Activated naive CD4-positive, alpha-beta T cell treated with Interleukin-2 at 50 U/mL for 16 hours (primary cell): ENCODE results near the gene TP73.

Source experiments
- DNase-seq: peaks from one replicate; pipeline ENCODE4 v3.0.0-alpha.2; 2020

Gene TP73

DNA sequence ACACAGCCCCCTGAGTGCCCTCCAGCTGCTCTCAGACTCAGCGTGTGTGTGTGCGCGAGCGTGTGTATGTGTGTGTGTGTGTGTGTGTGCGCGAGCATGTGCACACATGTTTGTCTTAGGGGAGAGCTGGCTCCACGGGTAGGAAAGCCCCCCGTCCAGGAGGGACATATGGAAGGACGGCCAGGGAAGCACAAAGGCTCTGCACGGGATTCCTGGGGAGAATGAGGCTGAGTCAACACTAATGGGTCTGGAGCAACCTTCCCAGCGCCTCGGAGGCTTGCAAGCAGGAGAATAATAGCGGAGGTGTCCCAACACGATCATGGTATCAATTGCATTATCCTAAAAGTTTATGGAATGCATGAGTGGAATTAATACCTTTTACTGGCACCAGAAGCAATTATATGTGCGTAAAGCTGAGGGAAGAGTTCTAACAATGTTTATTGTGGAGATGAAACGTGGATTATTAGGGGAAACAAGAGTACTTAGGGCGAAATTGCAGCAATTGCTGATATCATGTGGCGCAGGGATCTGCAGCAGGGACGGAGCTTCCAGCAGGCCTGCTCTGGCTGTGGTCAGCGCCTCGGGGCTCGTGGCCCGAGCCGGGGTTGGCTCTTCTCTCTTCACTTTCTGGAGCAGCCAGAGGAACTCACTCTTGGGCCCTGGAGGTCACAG, 59.6 kb downstream of the TP73 start:
- DNase-seq = no peak

DNA sequence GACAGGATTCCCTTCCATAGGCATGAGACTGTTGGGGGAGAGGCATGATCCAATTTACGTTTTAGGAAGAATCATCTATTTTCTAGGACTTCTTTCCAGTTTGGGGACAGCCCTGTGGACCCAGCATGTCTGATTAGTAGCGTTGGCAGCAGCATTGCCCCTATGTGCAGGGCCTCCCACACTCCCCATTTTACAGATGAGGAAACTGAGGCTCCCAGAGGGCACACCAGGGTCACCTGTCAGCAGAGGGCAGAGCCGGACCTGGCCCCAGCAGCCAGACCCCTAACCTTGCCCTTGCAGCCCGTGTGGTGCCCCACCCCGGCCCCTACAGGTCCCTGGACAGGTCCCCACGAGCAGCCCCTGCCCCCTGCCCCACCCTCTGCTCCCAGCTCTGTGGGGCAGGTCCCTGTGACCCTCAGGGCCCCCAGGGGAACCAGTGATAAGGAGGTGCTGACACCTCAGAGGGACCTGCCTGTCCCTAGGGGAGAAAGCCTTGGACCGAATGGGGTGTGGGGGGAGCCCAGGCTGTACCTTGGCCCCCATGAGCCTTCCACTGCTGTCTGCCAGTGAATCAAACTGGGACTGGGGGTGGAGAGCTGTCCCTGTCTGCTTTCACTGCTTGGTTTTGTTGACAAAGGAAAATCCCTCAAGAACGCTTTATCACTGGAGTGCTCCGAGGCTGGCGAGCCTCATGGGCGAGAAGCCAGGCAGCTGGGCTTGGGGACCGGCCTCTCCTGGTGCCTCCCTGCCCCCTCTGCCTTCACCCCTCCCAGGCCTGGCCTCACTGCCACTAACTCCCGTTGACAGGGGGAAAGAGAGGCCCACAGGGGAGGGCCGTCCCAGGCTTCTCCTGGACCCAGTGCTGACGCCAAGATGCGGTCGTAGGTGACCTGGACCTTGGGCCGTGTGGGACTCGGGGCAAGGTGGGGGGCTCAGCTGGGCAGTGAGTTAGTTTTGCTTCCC, 60.5 kb downstream of the TP73 start:
- DNase-seq = no peak

DNA sequence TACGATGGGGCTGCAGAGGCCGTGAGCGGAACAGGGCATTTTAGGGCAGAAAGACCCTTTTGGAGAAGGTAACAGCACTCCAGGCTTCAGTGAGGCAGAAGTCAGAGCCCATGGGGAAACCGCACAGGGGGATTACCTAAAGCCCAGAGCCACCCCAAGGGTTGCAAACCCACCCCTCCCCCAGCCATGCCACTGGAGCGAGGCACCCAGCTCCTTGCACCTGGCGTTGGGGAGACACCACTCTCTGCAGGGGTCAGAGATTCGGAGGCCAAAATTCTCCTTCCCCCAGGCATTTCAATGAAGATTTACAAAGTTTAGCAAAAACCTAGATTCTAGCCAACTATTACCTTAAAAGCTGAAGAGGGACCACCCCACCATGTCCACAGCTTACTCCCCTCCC, 61.5 kb downstream of the TP73 start:
- DNase-seq = no peak

DNA sequence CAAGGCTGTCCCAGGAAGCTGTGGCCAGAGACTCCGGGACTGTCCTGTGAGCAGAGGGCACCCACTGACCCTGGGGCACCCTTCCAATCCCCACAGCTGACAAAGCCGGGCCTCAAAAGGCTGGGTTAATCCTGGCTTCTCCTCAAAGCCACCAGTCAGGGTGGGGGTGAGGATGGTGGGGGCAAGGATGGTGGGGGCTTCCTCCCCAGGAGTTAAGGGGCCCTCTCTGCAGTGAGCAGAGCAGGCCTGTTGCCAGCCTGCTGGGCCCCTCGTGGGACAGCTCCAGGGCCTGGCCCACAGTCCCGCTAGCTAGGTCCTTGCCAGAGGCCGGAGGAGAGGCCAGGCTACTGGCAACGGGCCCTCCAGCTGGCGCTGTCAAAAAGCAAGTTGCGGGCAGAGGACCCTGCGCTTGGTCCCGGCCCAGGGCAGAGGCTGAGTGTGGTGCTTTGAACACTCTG, 62.0 kb downstream of the TP73 start:
- DNase-seq = no peak

DNA sequence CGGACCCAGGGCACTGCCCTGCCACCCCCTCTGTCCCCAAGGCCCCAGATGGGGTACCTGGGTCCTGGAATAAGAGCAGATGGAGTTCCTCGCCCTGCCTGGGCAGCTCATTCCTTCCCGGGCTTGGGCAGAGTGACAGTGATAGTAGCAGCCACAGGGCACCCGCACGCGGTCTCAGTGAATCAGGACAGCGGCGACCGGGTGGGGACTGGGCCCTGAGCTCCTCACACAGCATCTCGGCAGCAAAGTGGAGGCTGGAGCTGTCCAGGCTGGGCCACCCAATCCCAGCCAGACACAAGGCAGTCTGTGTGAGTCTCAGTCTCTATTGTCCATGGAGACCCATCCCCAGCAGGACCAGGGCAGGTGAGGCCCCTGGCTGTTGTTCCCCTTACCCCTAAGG, 62.5 kb downstream of the TP73 start:
- no peak for DNase-seq

DNA sequence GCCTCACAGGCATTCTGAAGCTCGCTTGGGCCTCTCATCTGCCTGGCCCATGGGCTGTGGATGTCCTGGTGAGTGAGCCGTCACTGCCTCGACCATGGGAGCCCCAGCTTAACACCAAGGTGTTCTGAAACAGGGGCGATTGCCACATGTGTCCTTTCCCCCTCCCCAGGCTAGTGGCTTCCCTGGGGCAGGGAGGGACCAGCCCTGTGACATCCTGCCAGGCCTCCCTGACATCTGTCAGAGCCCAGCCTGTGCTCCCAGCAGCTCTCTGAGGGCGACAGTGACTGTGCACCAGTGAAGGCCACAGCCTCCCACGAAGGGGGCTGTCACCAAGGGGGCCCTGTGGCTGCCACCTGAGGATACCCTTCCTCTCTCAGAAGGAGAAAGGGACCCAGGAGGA, 64.0 kb downstream of the TP73 start:
- no peak for DNase-seq

DNA sequence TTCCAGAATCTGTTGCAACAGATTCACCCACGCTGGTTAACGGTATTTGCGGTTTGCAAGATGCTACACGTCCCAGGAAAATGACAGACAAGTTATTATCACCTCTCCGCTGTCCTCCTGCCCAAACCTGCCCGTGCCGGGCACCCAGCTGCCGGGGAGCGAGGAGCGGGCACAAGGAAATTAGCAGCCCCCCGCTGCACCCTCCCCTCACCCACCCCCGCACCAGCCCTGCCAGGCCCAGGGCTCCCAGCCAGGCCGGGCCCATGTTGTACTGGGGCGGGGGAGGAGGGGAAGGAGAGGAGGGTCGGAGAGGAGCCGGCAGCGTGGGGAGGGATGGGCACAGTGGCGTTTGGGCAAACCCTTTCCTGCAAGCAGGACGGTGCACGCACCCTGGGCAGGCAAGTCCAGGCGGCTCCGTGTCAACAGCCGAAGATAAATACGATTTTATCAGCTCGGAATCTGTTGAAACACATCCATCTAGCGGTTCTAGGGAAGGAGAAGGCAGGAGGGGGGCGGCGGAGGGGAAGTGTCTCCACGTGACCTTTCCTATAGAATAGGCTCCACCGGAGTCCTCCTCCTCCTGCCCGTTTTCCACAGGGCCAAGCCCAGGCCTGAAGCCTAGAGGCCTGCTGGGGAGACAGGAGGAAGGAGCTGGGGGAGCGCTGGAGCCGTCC, 64.9 kb downstream of the TP73 start:
- no peak for DNase-seq

DNA sequence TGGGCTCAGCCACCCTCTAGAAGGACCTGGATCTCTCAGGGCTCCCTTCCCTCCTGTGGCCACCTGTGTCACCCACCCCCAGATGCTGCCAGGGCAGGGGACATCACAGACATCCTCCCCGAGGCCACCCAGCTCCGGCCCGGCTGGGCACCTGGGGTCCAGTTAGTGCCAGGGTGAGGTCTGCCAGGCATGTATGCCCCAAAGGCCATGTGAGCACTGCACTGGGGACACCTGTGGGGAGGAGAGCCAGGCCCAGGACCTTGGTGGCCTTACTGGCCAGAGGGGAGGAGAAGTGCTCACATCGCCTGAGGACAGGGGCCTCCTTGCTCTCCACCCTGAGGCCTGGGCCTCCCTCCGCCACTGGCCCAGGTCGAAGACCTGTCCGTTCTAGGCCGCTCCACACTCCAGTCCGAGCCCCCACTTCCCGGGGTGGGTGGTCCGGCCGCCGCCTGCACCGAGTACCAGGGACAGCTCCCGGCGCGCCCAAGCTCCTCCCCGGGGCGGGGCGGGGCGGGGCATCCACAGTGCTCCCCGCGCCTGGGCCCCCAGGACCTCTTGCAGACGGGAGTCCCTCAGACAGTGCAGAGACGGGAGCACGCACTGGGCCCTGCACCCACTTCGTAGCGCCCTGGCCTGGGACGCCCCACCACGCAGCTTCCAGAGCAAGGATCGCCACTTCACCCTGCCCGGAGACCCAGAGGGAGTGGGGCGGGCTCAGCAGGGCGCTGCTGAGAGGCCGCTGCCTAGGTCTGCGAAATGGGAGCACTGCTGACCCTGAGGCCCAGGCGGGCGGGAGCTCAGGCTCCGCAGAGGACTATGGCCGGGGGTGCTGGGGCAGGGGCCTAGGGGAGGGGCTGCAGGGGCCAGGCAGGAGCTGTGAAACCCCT, 65.6 kb downstream of the TP73 start:
- peak; percentile 7 for DNase-seq

DNA sequence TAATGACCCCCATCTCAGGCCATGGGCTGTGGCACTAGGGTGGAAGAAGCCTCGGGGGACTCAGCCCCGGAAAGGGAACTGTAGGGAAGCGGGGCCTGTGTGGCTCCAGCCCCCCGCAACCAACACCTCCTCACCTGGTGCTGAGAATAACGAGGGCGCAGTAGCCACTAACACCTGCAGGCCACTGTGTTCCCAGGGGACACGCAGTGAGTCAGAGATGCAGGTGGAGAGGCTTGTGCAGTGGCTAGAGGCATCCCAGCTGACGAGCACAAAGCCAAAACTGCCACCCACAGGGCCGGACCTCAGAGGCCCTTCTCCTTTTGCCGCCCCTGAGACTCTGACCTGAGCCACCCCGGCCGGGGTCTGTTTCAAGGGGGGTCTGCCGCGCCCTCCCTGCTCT, 66.4 kb downstream of the TP73 start:
- DNase-seq = no peak

DNA sequence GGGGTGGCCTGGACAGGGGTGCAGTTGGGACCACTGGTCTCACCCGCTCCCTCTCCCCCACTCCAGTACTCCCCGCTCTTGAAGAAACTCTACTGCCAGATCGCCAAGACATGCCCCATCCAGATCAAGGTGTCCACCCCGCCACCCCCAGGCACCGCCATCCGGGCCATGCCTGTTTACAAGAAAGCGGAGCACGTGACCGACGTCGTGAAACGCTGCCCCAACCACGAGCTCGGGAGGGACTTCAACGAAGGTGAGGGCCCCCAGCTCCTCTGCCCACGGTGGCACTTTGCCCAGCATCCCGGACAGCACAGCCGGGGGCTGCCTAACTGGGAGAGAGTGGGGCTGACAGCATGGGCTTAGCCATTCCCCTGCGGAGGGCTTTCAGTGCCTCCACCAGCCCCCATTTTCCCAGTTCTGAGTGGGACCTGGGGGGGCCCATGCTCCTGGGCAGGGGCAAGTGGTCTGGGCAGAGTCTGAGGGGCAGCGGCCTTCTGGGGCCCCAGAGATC, 69.7 kb downstream of the TP73 start:
- DNase-seq = no peak

DNA sequence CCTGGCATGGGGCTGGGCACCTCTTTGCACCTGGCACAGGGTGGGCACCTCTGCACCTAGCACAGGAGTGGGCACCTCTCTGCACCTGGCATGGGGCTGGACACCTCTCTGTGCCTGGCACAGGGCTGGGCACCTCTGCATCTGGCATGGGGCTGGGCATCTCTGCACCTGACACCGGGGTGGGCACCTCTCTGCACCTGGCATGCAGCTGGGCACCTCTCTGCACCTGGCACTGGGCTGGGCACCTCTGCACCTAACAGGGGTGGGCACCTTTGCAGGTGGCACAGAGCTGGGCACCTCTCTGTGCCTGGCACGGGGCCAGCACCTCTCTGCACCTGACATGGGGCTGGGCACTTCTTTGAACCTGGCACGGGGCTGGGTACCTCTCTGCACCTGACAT, 70.5 kb downstream of the TP73 start:
- no peak for DNase-seq

DNA sequence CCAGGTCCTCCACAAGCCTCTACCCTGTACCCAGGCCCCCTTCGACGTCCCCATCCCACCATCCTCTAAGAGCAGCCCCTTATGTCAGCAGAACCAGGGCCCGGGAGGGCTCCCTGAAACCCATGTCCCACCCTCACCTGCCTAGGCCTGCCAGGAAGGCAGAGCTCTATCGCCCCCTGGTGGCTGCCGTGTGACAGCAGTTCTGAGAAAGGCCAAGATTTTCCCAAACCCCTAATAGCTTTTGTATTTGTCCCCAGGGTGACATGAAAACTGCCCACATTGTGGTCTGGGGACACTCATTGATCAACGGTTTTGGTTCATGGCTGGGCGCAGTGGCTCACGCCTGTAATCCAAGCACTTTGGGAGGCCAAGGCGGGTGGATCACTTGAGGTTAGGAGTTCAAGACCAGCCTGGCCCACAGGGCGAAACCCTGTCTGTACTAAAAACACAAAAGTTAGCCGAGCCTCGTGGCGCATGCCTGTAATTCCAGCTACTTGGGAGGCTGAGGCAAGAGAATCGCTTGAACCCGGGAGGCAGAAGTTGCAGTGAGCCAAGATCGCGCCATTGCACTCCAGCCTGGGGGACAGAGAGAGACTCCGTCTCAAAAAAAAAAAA, 72.2 kb downstream of the TP73 start:
- peak; percentile 77 for DNase-seq

DNA sequence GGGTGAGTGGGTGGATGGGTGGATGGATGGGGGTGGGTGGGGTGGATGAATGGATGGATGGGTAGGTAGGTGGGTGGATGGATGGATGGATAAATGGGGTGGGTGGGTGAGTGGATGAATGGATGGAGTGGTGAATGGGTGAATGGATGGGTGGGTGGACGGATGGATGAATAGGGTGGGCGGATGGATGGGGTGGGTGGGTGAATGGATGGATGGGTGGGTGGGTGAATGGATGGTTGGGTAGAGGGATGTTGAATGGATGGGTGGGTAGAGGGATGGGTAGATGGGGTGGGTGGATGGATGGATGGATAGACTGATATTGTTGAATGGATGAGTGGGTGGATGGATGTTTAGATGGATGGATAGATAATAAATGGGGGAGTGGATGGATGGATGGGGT, 73.0 kb downstream of the TP73 start:
- no peak for DNase-seq

DNA sequence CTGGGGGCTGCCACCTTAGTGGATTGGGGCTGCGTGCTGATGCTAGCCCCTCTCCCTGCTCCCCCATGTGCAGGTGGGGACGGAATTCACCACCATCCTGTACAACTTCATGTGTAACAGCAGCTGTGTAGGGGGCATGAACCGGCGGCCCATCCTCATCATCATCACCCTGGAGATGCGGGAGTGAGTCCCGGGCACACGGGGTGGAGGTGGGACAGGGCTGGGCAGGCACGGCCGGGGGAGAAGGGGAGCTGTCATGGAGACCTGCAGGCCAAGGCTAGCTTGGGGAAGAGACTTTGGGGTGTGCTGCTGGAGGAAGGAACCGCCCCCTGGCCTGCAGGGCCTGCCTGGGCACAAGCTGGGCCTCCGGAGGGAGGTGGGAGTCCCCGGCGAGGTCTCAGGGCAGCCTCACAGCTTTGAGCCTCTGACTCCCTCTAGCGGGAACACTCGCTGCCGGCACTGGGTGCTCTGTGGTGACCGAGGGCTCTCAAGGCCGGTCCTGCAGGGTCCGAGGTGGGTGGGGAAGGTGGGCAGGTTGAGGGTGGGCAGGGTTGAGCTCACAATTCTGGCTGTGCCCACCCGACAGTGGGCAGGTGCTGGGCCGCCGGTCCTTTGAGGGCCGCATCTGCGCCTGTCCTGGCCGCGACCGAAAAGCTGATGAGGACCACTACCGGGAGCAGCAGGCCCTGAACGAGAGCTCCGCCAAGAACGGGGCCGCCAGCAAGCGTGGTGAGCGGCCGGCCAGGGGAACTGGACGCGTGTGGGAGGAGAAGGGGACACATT, 74.9 kb downstream of the TP73 start:
- peak; percentile 19 for DNase-seq

DNA sequence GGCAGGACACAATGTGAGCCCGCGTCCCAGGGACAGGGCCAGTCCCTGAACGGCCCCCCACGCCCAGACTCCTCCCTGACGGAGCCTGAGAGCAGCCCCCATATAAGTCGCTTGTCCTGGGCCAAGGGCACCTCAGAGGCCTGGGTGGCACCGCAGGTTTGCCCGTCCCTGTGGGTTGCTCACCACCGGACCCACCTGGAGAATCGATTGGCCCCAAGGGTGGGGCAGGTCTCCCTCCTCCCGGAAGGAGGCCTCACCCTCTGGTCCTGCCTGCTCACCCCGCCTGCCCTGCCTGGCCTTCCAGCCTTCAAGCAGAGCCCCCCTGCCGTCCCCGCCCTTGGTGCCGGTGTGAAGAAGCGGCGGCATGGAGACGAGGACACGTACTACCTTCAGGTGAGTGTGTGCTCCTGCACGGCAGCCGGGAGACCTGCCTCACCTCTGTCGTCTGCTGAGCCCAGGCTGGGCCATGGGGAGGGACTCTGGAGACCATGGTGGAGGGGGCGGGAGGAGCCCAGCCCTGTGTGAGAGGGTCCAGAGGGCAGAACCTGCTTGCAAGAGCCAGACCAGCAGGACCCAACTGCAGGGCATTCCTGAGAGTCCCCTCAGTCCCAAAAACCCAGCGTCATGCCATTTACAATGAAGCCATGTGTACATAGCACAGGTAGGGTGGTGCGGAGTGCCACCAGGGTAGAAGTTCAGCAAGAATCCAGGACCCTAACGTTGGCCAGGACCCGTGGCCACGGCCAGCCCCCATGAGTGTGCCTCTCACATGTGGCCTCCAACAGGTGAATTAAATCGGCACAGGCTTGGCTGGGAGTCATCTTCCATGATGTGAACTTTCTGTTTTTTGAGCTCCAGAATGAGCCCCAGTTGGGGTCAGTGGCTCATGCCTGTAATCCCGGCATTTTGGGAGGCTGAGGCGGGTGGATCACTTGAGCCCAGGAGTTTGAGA, 75.8 kb downstream of the TP73 start:
- no peak for DNase-seq

DNA sequence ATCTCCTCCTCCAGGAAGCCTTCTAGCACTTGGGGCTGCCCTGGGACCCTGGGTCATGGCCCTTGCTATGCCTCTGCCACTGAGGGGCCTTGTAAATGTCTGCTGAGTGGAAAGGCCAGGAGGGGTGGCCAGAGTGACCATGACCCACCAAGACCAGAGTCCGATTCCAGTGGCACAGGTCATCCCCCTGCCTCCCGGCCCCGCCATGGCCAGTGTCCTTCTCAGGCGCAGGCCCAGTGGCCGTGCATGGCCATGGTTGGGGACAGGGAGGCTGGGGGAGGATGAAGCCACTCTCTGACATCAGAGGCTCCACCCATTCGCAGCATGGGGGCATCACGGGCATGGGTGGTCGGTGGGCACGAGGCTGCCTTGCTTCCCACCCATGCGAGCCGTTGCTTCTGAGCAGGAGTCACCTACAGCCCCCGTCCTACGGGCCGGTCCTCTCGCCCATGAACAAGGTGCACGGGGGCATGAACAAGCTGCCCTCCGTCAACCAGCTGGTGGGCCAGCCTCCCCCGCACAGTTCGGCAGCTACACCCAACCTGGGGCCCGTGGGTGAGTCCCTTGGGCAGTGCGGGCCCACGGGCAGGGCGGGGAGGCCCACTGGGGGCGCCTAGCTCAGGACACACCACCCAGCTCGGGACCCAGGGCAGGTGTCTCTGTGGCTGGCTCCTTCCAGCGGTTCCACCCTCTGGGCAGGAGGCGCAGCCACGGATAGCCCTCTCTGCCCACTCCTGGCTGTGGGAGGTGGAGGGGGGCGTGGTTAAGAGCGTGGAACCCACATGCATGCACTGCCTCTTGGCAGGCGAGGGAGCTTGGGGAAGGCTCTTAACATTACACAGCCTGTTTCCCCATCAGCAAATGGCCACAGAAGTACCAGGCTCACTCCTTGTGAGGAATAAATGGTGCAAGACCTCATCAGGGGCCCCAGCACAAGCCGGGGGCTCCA, 77.6 kb downstream of the TP73 start:
- no peak for DNase-seq

DNA sequence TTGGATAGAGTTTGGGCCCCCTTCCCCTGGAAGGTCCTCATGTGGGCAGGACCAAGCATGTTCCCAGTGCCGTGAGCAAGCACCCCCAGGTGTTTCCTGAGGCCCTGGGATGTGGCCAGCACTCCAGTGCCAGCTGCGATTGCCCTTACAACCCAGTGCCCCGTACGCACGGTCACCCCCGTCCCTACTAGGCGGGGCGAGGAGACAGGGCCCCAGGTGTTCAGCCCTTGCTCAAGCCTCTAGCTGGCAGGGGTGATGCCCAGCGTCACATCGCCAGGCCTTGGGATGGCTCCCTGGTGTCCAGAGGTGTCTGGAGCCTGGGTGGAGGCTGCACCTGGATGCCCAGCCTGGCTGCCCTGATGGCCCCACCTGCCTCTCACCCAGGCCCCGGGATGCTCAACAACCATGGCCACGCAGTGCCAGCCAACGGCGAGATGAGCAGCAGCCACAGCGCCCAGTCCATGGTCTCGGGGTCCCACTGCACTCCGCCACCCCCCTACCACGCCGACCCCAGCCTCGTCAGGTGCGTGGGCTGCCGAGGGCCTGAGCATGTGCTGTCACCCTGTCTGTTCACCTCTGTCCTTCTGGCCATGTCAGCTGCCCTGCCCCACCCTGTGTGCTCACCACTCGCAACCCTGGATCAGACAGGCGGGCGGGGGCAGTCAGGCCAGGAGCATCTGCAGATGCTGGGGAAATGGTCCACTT, 78.4 kb downstream of the TP73 start:
- DNase-seq = no peak
